GM12872 (cell line): ENCODE results near the gene PRIM2.

ENCODE experiments used
- CTCF ChIP-seq: IDR thresholded peaks from 3 replicates; pipeline ENCODE4 v1.5.1; 2011; ENCODE audit warnings: low read depth, mild to moderate bottlenecking, low read length, moderate library complexity; ENCODE audit not compliant: insufficient read depth

The PRIM2 gene

DNA sequence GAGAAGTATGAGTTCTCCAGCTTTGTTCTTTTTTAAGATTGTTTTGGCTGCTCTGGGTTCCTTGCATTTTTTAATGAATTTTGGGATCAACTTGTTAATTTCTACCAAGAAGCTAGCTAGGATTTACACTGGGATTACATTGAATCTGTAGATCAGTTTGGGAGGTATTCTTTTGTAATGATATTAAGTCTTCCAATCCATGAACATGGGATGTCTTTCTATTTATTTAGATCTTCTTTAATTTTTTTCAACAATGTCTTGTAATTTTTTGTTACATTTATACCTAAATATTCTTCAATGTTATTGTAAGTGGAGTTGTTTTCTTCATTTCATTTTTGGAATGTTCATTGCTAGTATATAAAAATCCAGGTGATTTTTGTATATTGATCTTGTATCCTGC, 12.5 kb downstream of the PRIM2 start:
- no peak for TF ChIP-seq CTCF

GRCh38 chr6:57342148-57342669, 24.8 kb downstream of the PRIM2 start:
- no peak for TF ChIP-seq CTCF

DNA sequence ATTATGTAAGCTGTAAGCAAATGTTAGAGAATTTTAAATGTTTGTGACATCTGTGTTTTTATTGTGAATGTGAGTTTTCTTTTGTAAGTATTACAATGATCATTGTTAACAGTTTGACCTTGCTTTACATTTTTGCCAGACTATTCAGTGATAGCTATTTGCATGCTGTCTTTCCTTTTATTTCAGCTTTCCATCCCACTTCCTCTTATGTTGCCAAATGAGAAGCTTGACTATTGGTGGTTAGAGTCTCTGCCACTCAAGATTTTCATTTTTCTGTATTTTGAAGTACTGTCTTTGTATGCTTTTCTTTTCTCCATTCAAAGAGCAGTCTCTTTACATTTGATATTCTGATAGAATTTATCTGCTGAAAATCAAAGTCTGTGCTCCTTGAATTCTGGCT, 104.1 kb downstream of the PRIM2 start:
- TF ChIP-seq CTCF: no peak

GRCh38 chr6:57423468-57423867, 106.0 kb downstream of the PRIM2 start:
- TF ChIP-seq CTCF: no peak

- TF ChIP-seq CTCF: no peak
These were observed 114.7 kb downstream of the PRIM2 start for GRCh38 chr6:57432157-57432556.

- no peak for TF ChIP-seq CTCF
These were observed 115.7 kb downstream of the PRIM2 start for GRCh38 chr6:57432919-57433684.

DNA sequence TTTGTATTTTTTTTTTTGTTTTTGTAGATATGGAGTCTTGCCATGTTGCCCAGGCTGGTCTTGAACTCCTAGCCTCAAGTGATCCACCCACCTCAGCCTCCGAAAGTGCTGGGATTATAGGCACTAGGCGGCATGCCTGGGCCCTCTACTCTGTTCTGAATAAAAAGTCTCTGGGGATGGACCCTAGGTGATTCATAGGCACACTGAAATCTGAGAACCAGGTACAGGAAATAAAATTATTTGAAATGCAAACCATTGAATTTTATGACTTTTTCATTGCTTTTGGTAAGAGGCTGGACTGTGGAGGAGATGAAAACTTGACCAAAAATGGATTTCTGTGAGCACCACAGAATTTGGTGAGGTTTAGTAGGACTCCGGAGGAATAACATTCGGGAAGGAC, 117.5 kb downstream of the PRIM2 start:
- TF ChIP-seq CTCF: no peak
